MCF 10A (cell line): Measurements from ENCODE around the gene SIVA1. TPM values are rescaled to one million over a fixed set of nuclear protein-coding genes. Genes with fewer than 3 reads are reported as not detected.

Experiments
- BruUV-seq: library from RNA; stranded (reverse); fragments of 400-500 nt; replicated peaks from 2 replicates; lab custom pipeline; 2021; lab: Mats Ljungman, UMichigan
- CTCF ChIA-PET: fragments of 300-600 bp; sonication (Branson Sonifier 250); formaldehyde crosslinking; extraction: SDS; loops from one replicate; lab custom pipeline; 2021; ENCODE audit warnings: antibody characterized with exemption, inconsistent platforms; lab: Yijun Ruan, JAX
- POLR2A ChIA-PET: fragments of 300-600, 350-650 bp; sonication (Branson Sonifier 250); formaldehyde crosslinking; extraction: SDS; loops from one replicate; lab custom pipeline; 2020; ENCODE audit warnings: antibody characterized with exemption, inconsistent platforms; lab: Yijun Ruan, JAX
- DNase-seq: peaks from one replicate; pipeline ENCODE4 v3.0.0-alpha.2; 2018; ENCODE audit not compliant: unreplicated experiment
- H3K27ac Mint-ChIP-seq: one replicate; pipeline ENCODE4 v1.8.0; 2022; ENCODE audit warnings: mild to moderate bottlenecking, low read depth, mixed read lengths; ENCODE audit not compliant: unreplicated experiment
- H3K27me3 Mint-ChIP-seq: one replicate; pipeline ENCODE4 v1.8.0; 2022; ENCODE audit warnings: mixed read lengths; ENCODE audit not compliant: insufficient read depth, unreplicated experiment
- H3K36me3 Mint-ChIP-seq: one replicate; pipeline ENCODE4 v1.8.0; 2022; ENCODE audit warnings: mild to moderate bottlenecking, moderate library complexity, mixed read lengths; ENCODE audit not compliant: insufficient read depth, unreplicated experiment
- H3K4me1 Mint-ChIP-seq: one replicate; pipeline ENCODE4 v1.8.0; 2022; ENCODE audit warnings: mixed read lengths; ENCODE audit not compliant: insufficient read depth, unreplicated experiment
- H3K4me3 Mint-ChIP-seq: one replicate; pipeline ENCODE4 v1.8.0; 2022; ENCODE audit warnings: mild to moderate bottlenecking, moderate library complexity, mixed read lengths; ENCODE audit not compliant: unreplicated experiment
- H3K9me3 Mint-ChIP-seq: one replicate; pipeline ENCODE4 v1.8.0; 2022; ENCODE audit warnings: mixed read lengths; ENCODE audit not compliant: unreplicated experiment
- intact Hi-C: fragments of 100-400 bp; cut with micrococcal nuclease; formaldehyde crosslinking; loops from 2 replicates; pipeline ENCODE4 v1.14.1; 2022
- total RNA-seq: library from RNA; stranded (reverse); gene quantifications from 2 replicates; pipeline ENCODE4 v1.2.3, GENCODE V29; 2022
- TF ChIP-seq, protein P1 (sequence below): fragments of 200-600 bp; IDR thresholded peaks from one replicate; pipeline ENCODE4 v1.8.0; 2022; ENCODE audit warnings: antibody characterized with exemption, mild to moderate bottlenecking; ENCODE audit not compliant: unreplicated experiment

Gene SIVA1
- total RNA-seq, 1 experiment from 2014 or later = 63.3 TPM

DNA sequence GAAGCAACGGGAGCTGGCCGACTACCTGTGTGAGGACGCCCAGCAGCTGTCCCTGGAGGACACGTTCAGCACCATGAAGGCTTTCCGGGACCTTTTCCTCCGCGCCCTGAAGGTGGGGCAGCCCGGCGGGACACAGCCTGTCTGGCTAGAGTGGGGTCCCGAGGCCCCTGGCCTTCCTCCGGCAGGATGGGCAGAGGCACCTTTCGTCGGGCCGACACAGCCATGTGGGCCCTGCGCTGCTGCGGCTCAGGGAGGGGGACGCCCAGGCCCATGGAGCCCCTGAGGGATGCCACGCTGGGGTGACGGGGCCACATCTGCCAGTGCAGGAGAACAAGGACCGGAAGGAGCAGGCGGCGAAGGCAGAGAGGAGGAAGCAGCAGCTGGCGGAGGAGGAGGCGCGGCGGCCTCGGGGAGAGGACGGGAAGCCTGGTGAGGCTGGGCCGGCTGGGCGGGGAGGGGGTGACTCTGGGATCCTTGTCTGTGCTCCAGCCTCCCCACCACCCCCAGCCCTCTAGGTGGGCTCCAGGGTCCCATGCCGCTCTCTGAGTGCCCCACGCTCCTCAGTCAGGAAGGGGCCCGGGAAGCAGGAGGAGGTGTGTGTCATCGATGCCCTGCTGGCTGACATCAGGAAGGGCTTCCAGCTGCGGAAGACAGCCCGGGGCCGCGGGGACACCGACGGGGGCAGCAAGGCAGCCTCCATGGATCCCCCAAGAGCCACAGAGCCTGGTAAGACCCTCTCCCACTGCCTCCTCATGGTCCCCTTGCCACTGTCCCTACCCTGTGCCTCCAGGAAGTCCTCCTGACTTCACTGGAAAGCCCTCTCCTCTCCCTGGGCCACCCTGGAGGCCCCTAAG, 39.8 kb upstream of the SIVA1 start:
- intact Hi-C loops = no loop called here
- peaks cover 6% of the 10 kb centered on the region for H3K4me1 Mint-ChIP-seq
- ChIA-PET CTCF (interaction anchor here (2.1 kb wide), 1 partner anchor 10 kb away, joined by 7 read pairs; no protein-coding TSS in a partner anchor), POLR2A (interaction anchor here (1.5 kb wide), 1 partner anchor 32 kb away, joined by 3 read pairs; no protein-coding TSS in a partner anchor)
- no peak overlapping the region for H3K4me3 Mint-ChIP-seq
- no peaks in the 10 kb centered on the region for H3K9me3 Mint-ChIP-seq
- no TSS peak for BruUV-seq
- peaks cover 37% of the 10 kb centered on the region for H3K36me3 Mint-ChIP-seq
- H3K27me3 Mint-ChIP-seq = no peaks in the 10 kb centered on the region
- H3K27ac Mint-ChIP-seq = no peak overlapping the region
- TF ChIP-seq, protein P1, sequence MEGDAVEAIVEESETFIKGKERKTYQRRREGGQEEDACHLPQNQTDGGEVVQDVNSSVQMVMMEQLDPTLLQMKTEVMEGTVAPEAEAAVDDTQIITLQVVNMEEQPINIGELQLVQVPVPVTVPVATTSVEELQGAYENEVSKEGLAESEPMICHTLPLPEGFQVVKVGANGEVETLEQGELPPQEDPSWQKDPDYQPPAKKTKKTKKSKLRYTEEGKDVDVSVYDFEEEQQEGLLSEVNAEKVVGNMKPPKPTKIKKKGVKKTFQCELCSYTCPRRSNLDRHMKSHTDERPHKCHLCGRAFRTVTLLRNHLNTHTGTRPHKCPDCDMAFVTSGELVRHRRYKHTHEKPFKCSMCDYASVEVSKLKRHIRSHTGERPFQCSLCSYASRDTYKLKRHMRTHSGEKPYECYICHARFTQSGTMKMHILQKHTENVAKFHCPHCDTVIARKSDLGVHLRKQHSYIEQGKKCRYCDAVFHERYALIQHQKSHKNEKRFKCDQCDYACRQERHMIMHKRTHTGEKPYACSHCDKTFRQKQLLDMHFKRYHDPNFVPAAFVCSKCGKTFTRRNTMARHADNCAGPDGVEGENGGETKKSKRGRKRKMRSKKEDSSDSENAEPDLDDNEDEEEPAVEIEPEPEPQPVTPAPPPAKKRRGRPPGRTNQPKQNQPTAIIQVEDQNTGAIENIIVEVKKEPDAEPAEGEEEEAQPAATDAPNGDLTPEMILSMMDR = no peak
- no peak for DNase-seq

DNA sequence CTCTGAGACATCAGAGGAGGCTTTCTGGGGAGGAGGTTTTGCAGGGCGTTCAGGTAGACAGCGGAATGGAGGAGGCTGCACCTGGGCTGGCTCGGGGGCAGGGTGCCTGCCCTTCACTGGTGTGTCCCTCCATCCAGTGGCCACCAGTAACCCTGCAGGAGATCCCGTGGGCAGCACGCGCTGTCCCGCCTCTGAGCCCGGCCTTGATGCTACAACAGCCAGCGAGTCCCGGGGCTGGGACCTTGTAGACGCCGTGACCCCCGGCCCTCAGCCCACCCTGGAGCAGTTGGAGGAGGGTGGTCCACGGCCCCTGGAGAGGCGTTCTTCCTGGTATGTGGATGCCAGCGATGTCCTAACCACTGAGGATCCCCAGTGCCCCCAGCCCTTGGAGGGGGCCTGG, 38.9 kb upstream of the SIVA1 start:
- BruUV-seq = no TSS peak
- H3K4me3 Mint-ChIP-seq = no peak overlapping the region
- CTCF ChIA-PET = no interaction called here
- H3K27ac Mint-ChIP-seq = no peak overlapping the region
- intact Hi-C loops = no loop called here
- POLR2A ChIA-PET = no interaction called here
- TF ChIP-seq, protein P1 = no peak
- H3K4me1 Mint-ChIP-seq = no peaks in the 10 kb centered on the region
- H3K27me3 Mint-ChIP-seq = no peaks in the 10 kb centered on the region
- H3K9me3 Mint-ChIP-seq = no peaks in the 10 kb centered on the region
- DNase-seq = no peak
- H3K36me3 Mint-ChIP-seq = peaks cover 37% of the 10 kb centered on the region

DNA sequence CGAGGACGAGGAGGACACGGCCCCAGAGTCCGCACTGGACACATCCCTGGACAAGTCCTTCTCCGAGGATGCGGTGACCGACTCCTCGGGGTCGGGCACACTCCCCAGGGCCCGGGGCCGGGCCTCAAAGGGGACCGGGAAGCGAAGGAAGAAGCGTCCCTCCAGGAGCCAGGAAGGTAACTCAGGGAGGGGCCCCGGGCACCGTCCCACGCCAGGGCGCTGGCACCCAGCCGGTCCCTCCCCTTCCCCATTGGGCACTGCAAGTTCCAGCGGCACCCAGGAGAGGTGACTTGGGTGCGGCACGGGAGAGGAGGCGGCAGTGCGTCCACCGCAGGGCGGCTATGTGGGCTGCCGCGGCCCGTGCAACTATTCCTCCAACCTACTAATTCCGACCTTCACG, 38.3 kb upstream of the SIVA1 start:
- no peaks in the 10 kb centered on the region for H3K9me3 Mint-ChIP-seq
- intact Hi-C loops = no loop called here
- no peak for DNase-seq
- H3K4me1 Mint-ChIP-seq = no peaks in the 10 kb centered on the region
- H3K4me3 Mint-ChIP-seq = no peak overlapping the region
- peaks cover 41% of the 10 kb centered on the region for H3K36me3 Mint-ChIP-seq
- no peak overlapping the region for H3K27ac Mint-ChIP-seq
- POLR2A ChIA-PET = no interaction called here
- CTCF ChIA-PET = no interaction called here
- TF ChIP-seq, protein P1 = no peak
- no TSS peak for BruUV-seq
- H3K27me3 Mint-ChIP-seq = no peaks in the 10 kb centered on the region

DNA sequence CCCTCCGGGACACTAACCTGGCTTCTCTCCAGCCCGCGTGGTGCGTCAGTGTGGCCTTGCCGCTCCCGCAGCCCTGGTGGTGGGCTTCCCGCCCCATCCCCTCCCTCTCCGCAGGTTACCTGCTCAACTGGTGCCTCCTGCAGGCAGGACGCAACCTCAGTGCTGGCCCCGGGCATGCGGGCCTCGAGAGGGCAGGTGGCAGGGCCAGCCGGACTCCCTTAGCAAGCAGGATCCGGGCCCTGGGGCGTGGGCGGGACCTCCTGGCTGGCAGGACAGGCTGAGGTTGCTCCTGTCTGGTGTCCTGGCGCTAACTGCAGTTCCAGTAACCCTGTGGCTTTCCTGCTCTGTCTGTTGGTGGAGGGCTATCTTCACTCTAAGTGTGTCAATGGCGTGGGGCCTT, 37.5 kb upstream of the SIVA1 start:
- DNase-seq = no peak

More for the DNA sequence above, 37.5 kb upstream of the SIVA1 start:
- TF ChIP-seq, protein P1 = no peak
- no peaks in the 10 kb centered on the region for H3K9me3 Mint-ChIP-seq
- no TSS peak for BruUV-seq
- no peak overlapping the region for H3K4me3 Mint-ChIP-seq
- H3K36me3 Mint-ChIP-seq = peaks cover 42% of the 10 kb centered on the region
- POLR2A ChIA-PET = no interaction called here
- intact Hi-C loops = no loop called here
- CTCF ChIA-PET = interaction anchor here (1.5 kb wide), 1 partner anchor 13 kb away, joined by 6 read pairs; no protein-coding TSS in a partner anchor
- no peaks in the 10 kb centered on the region for H3K4me1 Mint-ChIP-seq
- H3K27me3 Mint-ChIP-seq = no peaks in the 10 kb centered on the region
- no peak overlapping the region for H3K27ac Mint-ChIP-seq
